ENCODE results near the gene PKNOX1.
"Not testable (repeated sequence)": the region's sequence is repeated elsewhere in the genome, so short reads cannot be mapped to it uniquely, and the experiment has no call there.

DNA sequence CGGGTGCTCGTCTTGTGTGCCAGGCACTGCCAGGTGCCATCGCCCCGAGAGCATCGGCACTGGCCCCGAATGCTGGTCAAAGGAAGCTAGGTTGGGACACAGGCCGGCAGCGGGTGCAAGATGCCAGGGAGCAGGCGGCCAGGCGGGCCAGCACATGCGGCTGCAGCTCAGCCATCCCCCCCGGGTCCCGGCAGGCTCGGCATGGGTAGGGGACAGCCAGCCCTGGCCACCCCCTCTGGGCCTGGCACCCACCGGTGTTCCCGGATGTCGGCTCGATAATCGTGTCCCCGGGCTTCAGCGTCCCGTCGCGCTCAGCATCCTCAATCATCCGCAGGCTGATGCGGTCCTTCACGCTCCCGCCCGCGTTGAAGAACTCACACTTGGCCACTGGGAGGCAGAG, 91.6 kb downstream of the PKNOX1 start:
- TF ChIP-seq, protein P1, sequence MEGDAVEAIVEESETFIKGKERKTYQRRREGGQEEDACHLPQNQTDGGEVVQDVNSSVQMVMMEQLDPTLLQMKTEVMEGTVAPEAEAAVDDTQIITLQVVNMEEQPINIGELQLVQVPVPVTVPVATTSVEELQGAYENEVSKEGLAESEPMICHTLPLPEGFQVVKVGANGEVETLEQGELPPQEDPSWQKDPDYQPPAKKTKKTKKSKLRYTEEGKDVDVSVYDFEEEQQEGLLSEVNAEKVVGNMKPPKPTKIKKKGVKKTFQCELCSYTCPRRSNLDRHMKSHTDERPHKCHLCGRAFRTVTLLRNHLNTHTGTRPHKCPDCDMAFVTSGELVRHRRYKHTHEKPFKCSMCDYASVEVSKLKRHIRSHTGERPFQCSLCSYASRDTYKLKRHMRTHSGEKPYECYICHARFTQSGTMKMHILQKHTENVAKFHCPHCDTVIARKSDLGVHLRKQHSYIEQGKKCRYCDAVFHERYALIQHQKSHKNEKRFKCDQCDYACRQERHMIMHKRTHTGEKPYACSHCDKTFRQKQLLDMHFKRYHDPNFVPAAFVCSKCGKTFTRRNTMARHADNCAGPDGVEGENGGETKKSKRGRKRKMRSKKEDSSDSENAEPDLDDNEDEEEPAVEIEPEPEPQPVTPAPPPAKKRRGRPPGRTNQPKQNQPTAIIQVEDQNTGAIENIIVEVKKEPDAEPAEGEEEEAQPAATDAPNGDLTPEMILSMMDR (IDR thresholded peaks at IDR 0.05; ENCODE audit: low read depth, low read length), result not testable (repeated sequence)
- TF ChIP-seq POLR2A (IDR thresholded peaks at IDR 0.05; ENCODE audit: extremely low read depth, insufficient read length), result not testable (repeated sequence)

All from NB4 (cell line).